Endothelial cell of umbilical vein (primary cell): ENCODE measurements around the gene WDR45. TPM values are rescaled to one million over a fixed set of nuclear protein-coding genes. Genes with fewer than 3 reads are reported as not detected.

ENCODE experiments used
- BruUV-seq: library from RNA; stranded (reverse); fragments of 400-500 nt; replicated peaks from 2 replicates; lab custom pipeline; 2021; lab: Mats Ljungman, UMichigan
- CTCF ChIA-PET: fragments of 300-600, 350-600 bp; sonication (Branson Sonifier 250); formaldehyde crosslinking; loops from one replicate; lab custom pipeline; 2021; ENCODE audit warnings: antibody characterized with exemption, inconsistent platforms; lab: Charles Lee
- POLR2A ChIA-PET: fragments of 300-600, 350-600 bp; sonication (Branson Sonifier 250); formaldehyde crosslinking; loops from one replicate; lab custom pipeline; 2021; ENCODE audit warnings: antibody characterized with exemption, inconsistent platforms; lab: Charles Lee
- DNase-seq: peaks from one replicate; pipeline ENCODE4 v3.0.0-alpha.2; 2011; ENCODE audit warnings: low read depth, low spot score
- FAIRE-seq: peaks from 2 replicates; lab custom pipeline; 2011; peaks lifted over from hg19 to GRCh38; lab: Jason Lieb, UNC
- H2AFZ ChIP-seq: 2 replicates; pipeline ENCODE4 v1.6.0; 2012; ENCODE audit warnings: low read depth, low read length, control low read depth, inconsistent platforms
- H3K27ac ChIP-seq: 2 replicates; pipeline ENCODE4 v1.5.1; 2011; ENCODE audit warnings: low read depth, mild to moderate bottlenecking, control low read depth, low read length, moderate library complexity; ENCODE audit not compliant: insufficient read depth
- H3K27me3 ChIP-seq, 2 experiments: 2 replicates each; pipeline versions ENCODE4 v1.6.0 to v1.6.1; 2011; ENCODE audit warnings: low read length in 2 of 2, mixed read lengths in 1 of 2; ENCODE audit not compliant: control insufficient read depth in 2 of 2, insufficient read depth in 2 of 2
- H3K36me3 ChIP-seq, 2 experiments: 2 replicates in 1 of 2; 3 replicates in 1 of 2; pipeline ENCODE4 v1.5.1; 2011; ENCODE audit warnings: low read length in 2 of 2, mild to moderate bottlenecking in 1 of 2, moderate library complexity in 1 of 2; ENCODE audit not compliant: control insufficient read depth in 2 of 2, insufficient read depth in 2 of 2; ENCODE audit errors: extremely low read depth in 1 of 2
- H3K4me1 ChIP-seq: 3 replicates; pipeline ENCODE4 v1.5.1; 2011; ENCODE audit warnings: mild to moderate bottlenecking, low read length; ENCODE audit not compliant: control insufficient read depth, insufficient read depth; ENCODE audit errors: extremely low read depth
- H3K4me2 ChIP-seq: 2 replicates; pipeline ENCODE4 v1.6.1; 2011; ENCODE audit warnings: low read length, control low read depth, mixed read lengths; ENCODE audit not compliant: insufficient read depth
- H3K4me3 ChIP-seq, 3 experiments: fragments of 200-600 bp in 1 of 3; sonication (generic), shearing (Covaris generic) in 1 of 3; replicated peaks in 1 of 3; 2 replicates each; pipeline ENCODE4 v1.5.1; 2011 to 2016; ENCODE audit warnings: control low read depth in 3 of 3, low read length in 3 of 3, mild to moderate bottlenecking in 2 of 3, inconsistent platforms in 1 of 3, low read depth in 1 of 3, moderate library complexity in 1 of 3; ENCODE audit not compliant: insufficient read depth in 1 of 3
- H3K79me2 ChIP-seq: 2 replicates; pipeline ENCODE4 v1.6.0; 2012; ENCODE audit warnings: low read length, inconsistent platforms; ENCODE audit not compliant: control insufficient read depth, insufficient read depth
- H3K9ac ChIP-seq: replicated peaks from 2 replicates; pipeline ENCODE3; 2011; ENCODE audit warnings: low read length, control low read depth; ENCODE audit not compliant: insufficient read depth; ENCODE audit errors: extremely low read depth
- H3K9me1 ChIP-seq: replicated peaks from 3 replicates; pipeline ENCODE4 v1.6.0; 2011; ENCODE audit warnings: mild to moderate bottlenecking, low read length; ENCODE audit not compliant: control insufficient read depth, insufficient read depth; ENCODE audit errors: extremely low read depth
- H3K9me3 ChIP-seq: replicated peaks from 2 replicates; pipeline ENCODE4 v1.5.1; 2012; ENCODE audit warnings: low read length, inconsistent platforms; ENCODE audit not compliant: control insufficient read depth, insufficient read depth
- H4K20me1 ChIP-seq: replicated peaks from 2 replicates; pipeline ENCODE3; 2011; ENCODE audit warnings: mild to moderate bottlenecking, low read length; ENCODE audit not compliant: control insufficient read depth, insufficient read depth; ENCODE audit errors: extremely low read depth
- EZH2 ChIP-seq: IDR thresholded peaks from 2 replicates; pipeline ENCODE4 v1.6.1; 2012; ENCODE audit warnings: borderline replicate concordance, low read depth, mild to moderate bottlenecking, moderate library complexity, low read length, inconsistent platforms; ENCODE audit not compliant: severe bottlenecking
- FOS ChIP-seq: IDR thresholded peaks from 2 replicates; pipeline ENCODE4 v1.6.1; 2011; ENCODE audit warnings: mild to moderate bottlenecking, low read length, moderate library complexity, borderline replicate concordance; ENCODE audit not compliant: insufficient read depth
- GATA2 ChIP-seq: IDR thresholded peaks from 2 replicates; pipeline ENCODE4 v1.7.0; 2011; ENCODE audit warnings: low read depth, mild to moderate bottlenecking, moderate library complexity, mixed read lengths, low read length; ENCODE audit not compliant: insufficient read length, insufficient read depth
- JUN ChIP-seq: IDR thresholded peaks from 2 replicates; pipeline ENCODE4 v1.6.1; 2011; ENCODE audit warnings: borderline replicate concordance, low read depth; ENCODE audit not compliant: insufficient read length, insufficient read depth
- POLR2AphosphoS5 ChIP-seq: IDR thresholded peaks from 2 replicates; pipeline ENCODE4 v1.6.1; 2012; ENCODE audit warnings: low read depth, mild to moderate bottlenecking, control low read depth, low read length, moderate library complexity; ENCODE audit not compliant: insufficient read depth
- dilution Hi-C: fragments of 300-500 bp; cut with MboI; formaldehyde crosslinking; loops from one replicate; pipeline ENCODE4 v1.15.0; 2019; ENCODE audit warnings: low sequenced_read_pairs; ENCODE audit not compliant: extremely low pct_ligation_motif_present
- intact Hi-C: fragments of 100-400 bp; cut with micrococcal nuclease; formaldehyde crosslinking; loops from one replicate; pipeline ENCODE4 v1.10.0; 2022
- polyA plus RNA-seq, 4 experiments: library from polyadenylated mRNA; depleted of rRNA in 3 of 4; stranded (reverse) in 3 of 4; unstranded in 1 of 4; fragments of >200 nt; gene quantifications; 2 replicates each; pipeline versions ENCODE4 v1.2.1 to v1.2.3, GENCODE V29; 2011 to 2012; ENCODE audit warnings: missing spikeins in 1 of 4
- total RNA-seq: library from RNA; stranded (reverse); gene quantifications from 2 replicates; pipeline ENCODE4 v1.2.3, GENCODE V29; 2021
- TF ChIP-seq, protein P1 (sequence below): IDR thresholded peaks from 2 replicates; pipeline ENCODE4 v1.6.1; 2011; ENCODE audit not compliant: insufficient read depth, insufficient read length
- TF ChIP-seq, protein P2 (sequence below), 2 donors: IDR thresholded peaks; 1 replicate in 1 of 2; 2 replicates in 1 of 2; pipeline ENCODE4 v1.5.1; 2011; ENCODE audit warnings: low read length in 2 of 2, mild to moderate bottlenecking in 2 of 2, moderate library complexity in 2 of 2, control low read depth in 1 of 2, inconsistent platforms in 1 of 2, low read depth in 1 of 2; ENCODE audit not compliant: insufficient read depth in 1 of 2; ENCODE audit errors: extremely low read depth in 1 of 2

Gene WDR45
- total and polyA plus RNA-seq, 2 donors (not counting 3 experiments of a cell fraction or from before 2014, with no cell fraction given) = 32.2 to 70.4 TPM

DNA sequence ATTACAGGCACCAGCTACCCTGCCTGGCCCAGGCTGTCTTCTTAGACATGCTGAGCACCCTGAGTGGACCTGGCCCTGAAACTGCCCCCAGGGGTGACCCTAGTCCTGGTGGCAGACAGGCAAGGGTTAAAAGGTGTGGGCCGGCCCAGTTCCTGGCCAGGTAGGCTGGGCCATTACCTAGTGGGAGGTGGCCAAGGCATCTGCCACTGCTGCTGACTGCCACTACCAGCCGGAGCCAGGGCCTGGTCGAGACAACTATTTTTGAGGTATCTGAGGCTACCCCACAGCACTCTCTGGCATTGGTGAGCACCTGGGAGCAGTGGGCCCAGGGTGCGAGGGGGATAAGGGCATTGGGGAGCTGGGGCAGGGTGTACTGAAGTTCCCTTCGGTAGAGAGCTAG, 20.9 kb downstream of the WDR45 start, which contains the start of gene CCDC120:
Gene CCDC120 (plus strand): TSS at position 206 of the 400 bp plus-strand sequence. CDS start 3,043 bp downstream, outside the sequence.
- ChIA-PET CTCF (no interaction called here), POLR2A (no interaction called here)
- intact Hi-C loops (no loop called here), dilution Hi-C loops (no loop called here)
- Histone ChIP-seq H3K9ac (no peak within 1 kb of the TSS), H3K27me3 (no peaks in the 10 kb centered on the region), H4K20me1 (no peaks in the 10 kb centered on the region), H2AFZ (no peak within 1 kb of the TSS), H3K4me3 (no peak within 1 kb of the TSS), H3K79me2 (no peaks in the 10 kb centered on the region), H3K4me2 (no peak within 1 kb of the TSS), H3K36me3 (no peaks in the 10 kb centered on the region), H3K4me1 (peaks cover 16% of the 10 kb centered on the region), H3K9me3 (no peaks in the 10 kb centered on the region), H3K27ac (no peak within 1 kb of the TSS), H3K9me1 (no peaks in the 10 kb centered on the region)
- FAIRE-seq (no peak), DNase-seq (no peak)
- TF ChIP-seq GATA2 (no peak), FOS (no peak), JUN (no peak), POLR2AphosphoS5 (no peak), EZH2 (no peak)
- TF ChIP-seq, protein P1, sequence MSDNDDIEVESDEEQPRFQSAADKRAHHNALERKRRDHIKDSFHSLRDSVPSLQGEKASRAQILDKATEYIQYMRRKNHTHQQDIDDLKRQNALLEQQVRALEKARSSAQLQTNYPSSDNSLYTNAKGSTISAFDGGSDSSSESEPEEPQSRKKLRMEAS = no peak
- TF ChIP-seq, protein P2, sequence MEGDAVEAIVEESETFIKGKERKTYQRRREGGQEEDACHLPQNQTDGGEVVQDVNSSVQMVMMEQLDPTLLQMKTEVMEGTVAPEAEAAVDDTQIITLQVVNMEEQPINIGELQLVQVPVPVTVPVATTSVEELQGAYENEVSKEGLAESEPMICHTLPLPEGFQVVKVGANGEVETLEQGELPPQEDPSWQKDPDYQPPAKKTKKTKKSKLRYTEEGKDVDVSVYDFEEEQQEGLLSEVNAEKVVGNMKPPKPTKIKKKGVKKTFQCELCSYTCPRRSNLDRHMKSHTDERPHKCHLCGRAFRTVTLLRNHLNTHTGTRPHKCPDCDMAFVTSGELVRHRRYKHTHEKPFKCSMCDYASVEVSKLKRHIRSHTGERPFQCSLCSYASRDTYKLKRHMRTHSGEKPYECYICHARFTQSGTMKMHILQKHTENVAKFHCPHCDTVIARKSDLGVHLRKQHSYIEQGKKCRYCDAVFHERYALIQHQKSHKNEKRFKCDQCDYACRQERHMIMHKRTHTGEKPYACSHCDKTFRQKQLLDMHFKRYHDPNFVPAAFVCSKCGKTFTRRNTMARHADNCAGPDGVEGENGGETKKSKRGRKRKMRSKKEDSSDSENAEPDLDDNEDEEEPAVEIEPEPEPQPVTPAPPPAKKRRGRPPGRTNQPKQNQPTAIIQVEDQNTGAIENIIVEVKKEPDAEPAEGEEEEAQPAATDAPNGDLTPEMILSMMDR (IDR thresholded peaks at IDR 0.05; ENCODE audit: extremely low read depth in 1 of 2, insufficient read depth in 1 of 2, low read depth in 1 of 2, low read length in 2 of 2) = no peak
- no TSS peak for BruUV-seq
